Body of pancreas (tissue), 4 donors: Measurements from ENCODE around the gene PDLIM5. TPM values are rescaled to one million over a fixed set of nuclear protein-coding genes. Genes with fewer than 3 reads are reported as not detected.

Source experiments
- ATAC-seq: fragments of 150-250 bp; one replicate; pipeline ENCODE4 v1.9.1; 2016
- DNase-seq, 4 donors: peaks; one replicate each; pipeline ENCODE4 v3.0.0-alpha.2; 2019
- H3K27ac ChIP-seq, 4 donors: fragments of 200-600 bp; sonication (generic); 1 replicate in 3 of 4; 2 replicates in 1 of 4; pipeline versions ENCODE4 v1.5.1 to v1.6.1; 2016 to 2019; ENCODE audit warnings: mild to moderate bottlenecking in 1 of 4, mixed read lengths in 1 of 4, moderate library complexity in 1 of 4
- H3K27me3 ChIP-seq, 2 donors: fragments of 200-600 bp; sonication (generic); one replicate each; pipeline ENCODE4 v1.6.0; 2016; ENCODE audit warnings: mild to moderate bottlenecking in 1 of 2
- H3K36me3 ChIP-seq, 2 donors: fragments of 200-600 bp; sonication (generic); replicated peaks in 1 of 2; 2 replicates each; pipeline ENCODE4 v1.5.1; 2016; ENCODE audit warnings: low read depth in 2 of 2; ENCODE audit not compliant: insufficient read depth in 1 of 2
- H3K4me1 ChIP-seq: fragments of 200-600 bp; sonication (generic); one replicate; pipeline ENCODE4 v1.6.0; 2016
- H3K4me3 ChIP-seq, 2 donors: fragments of 200-600 bp; sonication (generic); 1 replicate in 1 of 2; 2 replicates in 1 of 2; pipeline ENCODE4 v1.5.1; 2016 to 2019
- H3K9me3 ChIP-seq, 3 donors: fragments of 200-600 bp; sonication (generic); 1 replicate in 2 of 3; 2 replicates in 1 of 3; pipeline ENCODE4 v1.5.1; 2016
- POLR2A ChIP-seq, 3 donors: fragments of 450-650 bp; IDR thresholded peaks; one replicate each; pipeline ENCODE4 v1.6.1; 2016; ENCODE audit warnings: antibody characterized with exemption in 3 of 3, mild to moderate bottlenecking in 2 of 3
- WGBS, 2 donors: methylation state at CpG; one replicate each; pipeline ENCODE4 v1.1.5; 2017; 5-methylcytosine and 5-hydroxymethylcytosine counted together
- intact Hi-C: fragments of 100-400 bp; cut with DNase I; formaldehyde crosslinking; loops from one replicate; pipeline ENCODE4 v1.15.1; 2023
- total RNA-seq, 2 donors: library from RNA; depleted of rRNA; stranded (reverse); fragments of >200 nt; gene quantifications; one replicate each; pipeline ENCODE4 v1.1.0, GENCODE V29; 2016
- TF ChIP-seq, protein P1 (sequence below), 7 experiments: fragments of 450-650 bp in 4 of 7; fragments of 200-600 bp in 3 of 7; sonication (generic) in 3 of 7; IDR thresholded peaks; one replicate each; pipeline ENCODE4 v1.5.1; 2016 to 2019; ENCODE audit warnings: antibody characterized with exemption in 7 of 7

PDLIM5 gene
- total RNA-seq, 2 donors from 2014 or later: 44.2 to 70.3 TPM

DNA sequence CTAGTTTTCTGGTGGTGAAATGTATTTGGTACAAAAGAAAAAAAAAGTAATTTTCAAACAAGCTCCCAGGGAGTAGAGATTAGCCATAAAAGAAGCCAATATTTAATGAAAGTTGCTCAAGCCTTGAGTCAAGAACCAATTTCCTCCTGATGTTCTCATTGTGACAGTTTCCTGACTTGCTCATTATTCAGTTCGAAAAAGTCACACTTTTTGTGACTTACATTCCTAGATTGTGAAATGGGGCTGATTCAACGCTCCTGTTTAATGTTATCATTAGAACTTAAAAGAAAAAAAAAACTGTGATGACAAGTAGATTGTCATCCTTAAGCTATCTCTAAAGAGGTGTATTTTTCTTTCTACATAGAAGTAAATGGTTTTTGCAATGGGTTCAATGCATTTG, 183.4 kb downstream of the PDLIM5 start:
- no peak for TF ChIP-seq POLR2A (IDR thresholded peaks at IDR 0.05)
- TF ChIP-seq, protein P1, sequence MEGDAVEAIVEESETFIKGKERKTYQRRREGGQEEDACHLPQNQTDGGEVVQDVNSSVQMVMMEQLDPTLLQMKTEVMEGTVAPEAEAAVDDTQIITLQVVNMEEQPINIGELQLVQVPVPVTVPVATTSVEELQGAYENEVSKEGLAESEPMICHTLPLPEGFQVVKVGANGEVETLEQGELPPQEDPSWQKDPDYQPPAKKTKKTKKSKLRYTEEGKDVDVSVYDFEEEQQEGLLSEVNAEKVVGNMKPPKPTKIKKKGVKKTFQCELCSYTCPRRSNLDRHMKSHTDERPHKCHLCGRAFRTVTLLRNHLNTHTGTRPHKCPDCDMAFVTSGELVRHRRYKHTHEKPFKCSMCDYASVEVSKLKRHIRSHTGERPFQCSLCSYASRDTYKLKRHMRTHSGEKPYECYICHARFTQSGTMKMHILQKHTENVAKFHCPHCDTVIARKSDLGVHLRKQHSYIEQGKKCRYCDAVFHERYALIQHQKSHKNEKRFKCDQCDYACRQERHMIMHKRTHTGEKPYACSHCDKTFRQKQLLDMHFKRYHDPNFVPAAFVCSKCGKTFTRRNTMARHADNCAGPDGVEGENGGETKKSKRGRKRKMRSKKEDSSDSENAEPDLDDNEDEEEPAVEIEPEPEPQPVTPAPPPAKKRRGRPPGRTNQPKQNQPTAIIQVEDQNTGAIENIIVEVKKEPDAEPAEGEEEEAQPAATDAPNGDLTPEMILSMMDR (IDR thresholded peaks at IDR 0.05): no peak
- Histone ChIP-seq H3K36me3 (no peaks in the 10 kb centered on the region), H3K4me3 (no peak overlapping the region), H3K27me3 (no peaks in the 10 kb centered on the region), H3K4me1 (peaks cover 4% of the 10 kb centered on the region), H3K9me3 (no peaks in the 10 kb centered on the region), H3K27ac (no peak overlapping the region)
- WGBS, 2 donors: 83 to 90% methylated on average over 2 of the region's 2 CpGs
- intact Hi-C loops: no loop called here
- DNase-seq (no peak), ATAC-seq (no peak)

DNA sequence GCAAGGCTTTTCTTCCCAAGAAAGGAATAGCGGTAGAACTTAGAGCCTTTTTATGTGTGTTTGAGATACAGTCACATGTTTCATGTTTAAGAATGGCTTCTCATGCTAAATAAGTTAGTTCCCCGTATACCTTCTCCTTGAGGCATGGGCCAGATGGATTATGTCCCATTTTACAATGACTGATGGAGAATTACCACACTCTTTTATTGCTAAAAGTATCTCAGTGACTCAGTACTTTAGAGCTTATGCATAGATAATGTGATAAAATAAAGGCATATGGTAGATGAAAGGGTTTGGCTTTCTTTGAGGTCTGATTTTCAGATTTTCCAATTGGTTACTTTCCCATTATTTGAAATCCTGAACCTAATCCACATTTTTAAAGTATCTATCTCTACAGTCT, 184.3 kb downstream of the PDLIM5 start:
- Histone ChIP-seq H3K27me3 (no peaks in the 10 kb centered on the region), H3K4me3 (no peak overlapping the region), H3K4me1 (peaks cover 5% of the 10 kb centered on the region), H3K36me3 (no peaks in the 10 kb centered on the region), H3K9me3 (no peaks in the 10 kb centered on the region), H3K27ac (no peak overlapping the region)
- WGBS, 2 donors: 90 to 93% methylated on average over 2 of the region's 2 CpGs
- intact Hi-C loops: no loop called here
- no peak for DNase-seq
- no peak for ATAC-seq
- TF ChIP-seq, protein P1 (IDR thresholded peaks at IDR 0.05): no peak
- no peak for TF ChIP-seq POLR2A (IDR thresholded peaks at IDR 0.05)

DNA sequence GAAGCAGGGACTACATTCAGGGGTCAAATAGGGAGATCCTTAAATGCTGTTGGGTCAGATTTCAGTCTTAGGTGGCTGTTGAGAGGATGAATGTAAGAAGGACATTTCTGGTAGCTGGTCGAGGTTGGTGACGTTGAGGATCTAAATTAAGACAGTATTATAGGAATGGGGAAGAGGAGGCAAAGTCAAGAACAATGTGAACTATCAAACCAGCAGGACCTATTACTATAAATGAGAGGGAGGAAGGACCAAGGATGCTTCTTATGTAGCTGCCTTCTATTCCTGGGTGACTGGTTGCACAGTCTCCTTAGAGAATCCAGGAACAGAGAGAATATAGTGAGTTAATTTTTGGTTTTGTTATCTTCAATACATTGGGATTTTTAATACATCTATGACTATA, 187.6 kb downstream of the PDLIM5 start:
- Histone ChIP-seq H3K27ac (no peak overlapping the region), H3K27me3 (no peaks in the 10 kb centered on the region), H3K4me3 (no peak overlapping the region), H3K9me3 (no peaks in the 10 kb centered on the region), H3K36me3 (no peaks in the 10 kb centered on the region), H3K4me1 (peaks cover 5% of the 10 kb centered on the region)
- no peak for TF ChIP-seq POLR2A (IDR thresholded peaks at IDR 0.05)
- TF ChIP-seq, protein P1 (IDR thresholded peaks at IDR 0.05): no peak
- 94 to 98% methylated on average over 2 of the region's 2 CpGs for WGBS, 2 donors
- DNase-seq (no peak), ATAC-seq (no peak)
- intact Hi-C loops: no loop called here

DNA sequence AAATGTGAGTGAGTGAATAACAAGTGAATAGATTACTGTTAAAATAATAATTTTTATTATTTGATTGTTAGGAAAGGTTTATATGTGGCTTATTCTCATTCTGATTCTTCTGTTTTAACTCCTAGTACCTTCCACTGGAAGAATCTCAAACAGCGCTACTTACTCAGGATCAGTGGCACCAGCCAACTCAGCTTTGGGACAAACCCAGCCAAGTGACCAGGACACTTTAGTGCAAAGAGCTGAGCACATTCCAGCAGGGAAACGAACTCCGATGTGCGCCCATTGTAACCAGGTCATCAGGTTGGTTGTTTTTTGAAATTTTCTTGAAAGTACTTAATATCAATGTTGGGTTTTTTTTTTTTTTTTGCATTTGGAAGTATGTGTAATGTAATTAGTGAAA, 188.4 kb downstream of the PDLIM5 start:
- H3K36me3 ChIP-seq: no peaks in the 10 kb centered on the region
- DNase-seq (no peak), ATAC-seq (no peak)
- H3K4me1 ChIP-seq: peaks cover 4% of the 10 kb centered on the region
- no peak overlapping the region for H3K4me3 ChIP-seq
- no peaks in the 10 kb centered on the region for H3K9me3 ChIP-seq
- TF ChIP-seq, protein P1 (IDR thresholded peaks at IDR 0.05): no peak
- no peak for TF ChIP-seq POLR2A (IDR thresholded peaks at IDR 0.05)
- intact Hi-C loops: no loop called here
- 94 to 96% methylated on average over 4 of the region's 4 CpGs for WGBS, 2 donors
- H3K27me3 ChIP-seq: no peaks in the 10 kb centered on the region
- no peak overlapping the region for H3K27ac ChIP-seq

DNA sequence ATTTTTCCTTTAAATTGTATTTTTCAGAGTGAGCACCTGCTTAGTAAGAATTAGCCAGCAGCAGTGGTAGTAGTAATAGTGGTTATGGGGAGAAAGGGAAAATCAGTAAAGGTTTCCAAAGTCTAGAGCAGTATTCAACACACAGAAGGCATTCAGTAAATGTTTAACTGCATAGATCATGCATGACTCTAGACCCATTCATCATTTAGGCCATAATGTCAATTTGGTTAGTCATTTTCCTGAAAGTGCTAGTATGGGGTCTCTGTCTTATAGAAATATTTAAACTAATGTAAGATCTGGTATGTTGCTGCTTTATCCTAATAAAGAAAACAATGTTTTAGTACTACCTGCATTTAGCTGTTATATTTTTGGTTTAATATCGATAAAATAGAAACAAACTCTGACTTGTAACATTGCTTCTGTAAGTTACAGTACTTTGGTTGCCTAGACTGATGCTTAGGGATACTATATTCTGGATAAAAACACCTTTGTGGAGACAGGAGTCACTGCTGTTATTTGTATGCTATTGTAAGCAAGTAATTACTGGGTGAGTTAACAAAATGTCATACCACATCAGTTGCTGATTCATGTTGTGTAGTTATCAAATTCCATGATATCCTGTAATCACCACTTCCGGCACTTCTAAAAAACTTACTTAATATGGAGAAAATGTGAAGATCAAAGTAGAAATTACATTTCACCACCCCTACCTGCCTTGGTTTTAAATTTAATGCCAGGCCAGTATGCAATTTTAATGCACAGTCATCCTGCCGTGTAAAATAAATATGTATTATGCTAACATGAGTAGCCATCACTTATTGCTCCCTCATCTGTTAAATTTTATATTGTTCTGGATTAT, 190.2 kb downstream of the PDLIM5 start:
- Histone ChIP-seq H3K9me3 (no peaks in the 10 kb centered on the region), H3K27ac (peak overlapping the region in 1 of 4 donors; percentile 54), H3K4me1 (peaks cover 4% of the 10 kb centered on the region), H3K27me3 (no peaks in the 10 kb centered on the region), H3K4me3 (no peak overlapping the region), H3K36me3 (no peaks in the 10 kb centered on the region)
- TF ChIP-seq POLR2A (IDR thresholded peaks at IDR 0.05): no peak
- DNase-seq (no peak), ATAC-seq (peak; percentile 53)
- intact Hi-C loops: no loop called here
- WGBS, 2 donors: 62 to 64% methylated on average over 3 of the region's 3 CpGs
